Amniotic stem cell (primary cell): Measurements from ENCODE around the gene HNRNPC.

Experiments
- DNase-seq: peaks from one replicate; lab custom pipeline; 2025; lab: John Stamatoyannopoulos, UW

Gene HNRNPC

DNA sequence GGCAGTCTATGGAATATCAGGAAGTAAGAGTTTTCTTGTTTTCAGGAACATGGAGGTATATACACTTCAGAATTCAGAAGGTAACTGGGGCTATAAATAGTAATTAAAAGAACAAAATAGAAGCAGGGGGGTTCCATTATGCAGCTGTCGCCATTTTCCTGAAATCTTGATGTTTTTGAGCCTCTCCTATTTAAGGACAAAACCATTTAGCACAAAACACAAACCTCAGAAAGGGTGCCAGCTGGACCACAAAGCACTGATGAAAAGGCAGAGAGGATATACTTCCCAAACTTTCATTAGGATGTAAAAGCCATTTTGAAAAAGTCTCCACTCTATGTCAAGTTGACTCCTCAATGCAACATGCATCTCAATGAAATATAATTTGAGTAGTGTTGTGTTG lies 59.2 kb downstream of the HNRNPC start:
- DNase-seq: no peak

DNA sequence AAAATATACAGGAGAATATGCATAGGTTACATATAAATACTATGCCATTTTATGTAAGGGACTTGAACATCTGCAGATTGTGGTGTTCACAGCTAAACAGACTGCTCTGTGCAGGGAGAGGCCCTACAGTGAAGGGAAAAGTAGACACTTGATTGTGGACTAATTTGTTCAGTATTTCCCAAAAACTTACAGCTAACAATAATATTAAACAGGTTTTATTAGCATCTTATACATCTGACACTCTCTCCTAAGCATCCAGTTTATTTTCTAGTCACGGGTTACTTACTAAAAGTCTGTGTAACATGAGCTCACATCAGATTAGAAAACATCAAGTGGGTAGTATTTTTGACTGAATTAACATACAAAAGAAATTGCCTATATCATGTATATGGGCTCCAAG lies 60.1 kb downstream of the HNRNPC start:
- no peak for DNase-seq

- DNase-seq: no peak
Observed at GRCh38 chr14:21208554-21208953, 60.7 kb downstream of the HNRNPC start.

DNA sequence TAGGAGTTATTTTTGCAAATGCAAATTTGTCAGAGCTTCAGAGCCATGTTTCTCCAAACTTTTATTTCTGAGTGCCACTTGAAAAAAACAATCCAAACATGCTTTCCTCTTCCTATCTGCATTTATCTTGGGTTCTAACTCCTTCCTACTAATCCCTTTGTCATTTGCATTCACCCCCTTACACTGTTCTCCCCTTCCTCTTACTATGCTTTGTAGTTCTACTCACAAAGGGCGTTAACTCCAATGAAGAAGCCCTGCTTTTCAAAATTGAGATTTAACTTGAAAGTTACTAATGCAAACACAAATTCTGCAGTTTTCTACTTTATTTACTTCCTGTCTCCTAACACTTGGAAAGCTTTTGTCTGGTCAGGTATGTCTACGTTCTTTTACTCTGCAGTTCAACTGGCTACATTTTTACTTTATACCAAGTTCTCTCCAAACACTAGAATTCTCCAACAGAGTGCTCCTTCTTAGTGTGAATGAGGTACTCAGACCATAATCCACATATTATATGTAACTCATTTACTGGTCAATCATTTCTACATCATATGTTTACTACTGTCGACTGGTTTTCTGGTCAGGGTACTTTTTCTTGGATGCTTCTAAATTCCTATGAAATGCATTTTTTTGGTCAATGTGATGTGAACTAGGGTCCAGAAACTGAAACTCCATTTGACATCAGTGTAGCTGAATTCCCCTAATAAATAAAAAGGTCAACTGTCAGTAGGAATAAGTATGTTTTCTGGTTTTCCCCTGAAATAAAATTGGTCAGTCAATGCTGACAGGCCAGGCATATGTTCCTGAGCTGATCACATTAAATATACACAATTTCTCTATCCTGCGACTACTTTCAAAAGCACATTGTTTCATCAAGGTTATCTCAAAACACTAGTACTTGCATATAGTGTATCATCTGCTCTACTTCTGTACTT lies 62.2 kb downstream of the HNRNPC start:
- no peak for DNase-seq

GRCh38 chr14:21205678-21206581 lies 63.3 kb downstream of the HNRNPC start:
- no peak for DNase-seq

- DNase-seq: no peak
Observed at GRCh38 chr14:21205026-21205677, 64.1 kb downstream of the HNRNPC start.

DNA sequence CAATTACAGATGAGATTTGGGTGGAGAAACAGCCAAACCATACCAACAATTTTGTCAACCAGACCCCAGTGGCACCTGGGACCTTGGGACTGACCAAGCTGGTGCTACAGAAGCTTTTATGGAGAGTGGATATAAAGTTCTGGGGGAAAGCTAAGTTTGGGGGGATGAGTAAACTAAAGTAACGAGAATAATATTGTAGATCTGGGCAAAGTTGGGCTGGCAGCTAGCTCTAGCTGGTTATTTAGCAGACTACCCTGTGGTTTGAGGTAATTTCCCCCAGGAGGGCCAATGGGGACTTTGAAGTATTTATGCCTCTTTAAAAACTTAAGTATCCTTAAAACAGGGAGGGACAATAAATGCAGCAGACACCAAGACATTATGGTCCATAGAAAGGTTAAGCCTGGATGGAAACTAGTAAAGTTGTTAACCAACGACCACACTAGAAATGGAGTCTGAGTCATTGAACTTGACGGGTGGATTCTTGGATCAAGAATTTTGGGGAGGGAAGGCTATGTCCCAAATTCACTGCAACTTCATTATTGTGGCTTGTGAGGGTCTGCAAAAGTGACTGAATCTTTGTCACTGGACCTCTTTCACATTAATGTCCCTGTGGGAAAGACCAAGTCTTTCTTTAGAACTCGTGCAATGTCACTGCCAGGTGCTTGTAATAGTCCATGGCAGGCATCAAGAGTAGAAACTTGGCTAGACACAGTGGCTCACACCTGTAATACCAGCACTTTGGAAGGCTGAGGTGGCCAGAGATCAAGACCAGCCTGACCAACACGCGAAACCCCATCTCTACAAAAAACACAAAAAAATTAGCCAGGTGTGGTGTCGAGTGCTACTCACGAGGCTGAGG lies 64.8 kb downstream of the HNRNPC start:
- no peak for DNase-seq

DNA sequence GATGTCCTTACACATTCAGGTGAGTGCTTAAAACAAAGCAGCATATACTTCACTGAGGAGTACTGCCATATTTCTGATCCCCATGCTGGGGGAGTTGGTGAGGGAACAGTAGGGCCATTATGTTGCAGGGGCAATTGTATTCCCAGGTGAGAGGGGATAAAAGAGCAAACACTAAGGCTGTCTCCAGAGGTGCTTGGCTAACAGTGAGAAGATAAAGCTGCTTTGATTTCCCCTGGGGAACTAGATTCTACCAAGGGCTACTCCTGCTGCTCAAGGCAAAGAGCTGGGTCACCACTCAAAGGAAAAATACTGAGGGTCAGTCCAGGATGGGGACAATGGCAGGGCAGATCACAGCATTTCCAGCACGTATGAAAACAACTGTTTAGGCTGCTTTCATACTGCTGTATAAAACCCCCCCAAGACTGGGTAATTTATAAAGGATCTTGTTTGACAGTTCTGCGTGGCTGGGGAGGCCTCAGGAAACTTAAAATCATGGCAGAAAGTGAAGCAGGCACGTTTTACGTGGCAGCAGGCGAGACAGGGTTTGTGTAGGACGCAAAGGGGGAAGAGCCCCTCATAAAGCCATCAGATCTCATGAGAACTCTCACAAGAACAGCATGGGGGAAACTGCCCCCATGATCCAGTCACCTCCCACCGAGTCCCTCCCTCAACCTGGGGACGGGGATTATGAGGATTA lies 65.6 kb downstream of the HNRNPC start:
- DNase-seq: no peak

DNA sequence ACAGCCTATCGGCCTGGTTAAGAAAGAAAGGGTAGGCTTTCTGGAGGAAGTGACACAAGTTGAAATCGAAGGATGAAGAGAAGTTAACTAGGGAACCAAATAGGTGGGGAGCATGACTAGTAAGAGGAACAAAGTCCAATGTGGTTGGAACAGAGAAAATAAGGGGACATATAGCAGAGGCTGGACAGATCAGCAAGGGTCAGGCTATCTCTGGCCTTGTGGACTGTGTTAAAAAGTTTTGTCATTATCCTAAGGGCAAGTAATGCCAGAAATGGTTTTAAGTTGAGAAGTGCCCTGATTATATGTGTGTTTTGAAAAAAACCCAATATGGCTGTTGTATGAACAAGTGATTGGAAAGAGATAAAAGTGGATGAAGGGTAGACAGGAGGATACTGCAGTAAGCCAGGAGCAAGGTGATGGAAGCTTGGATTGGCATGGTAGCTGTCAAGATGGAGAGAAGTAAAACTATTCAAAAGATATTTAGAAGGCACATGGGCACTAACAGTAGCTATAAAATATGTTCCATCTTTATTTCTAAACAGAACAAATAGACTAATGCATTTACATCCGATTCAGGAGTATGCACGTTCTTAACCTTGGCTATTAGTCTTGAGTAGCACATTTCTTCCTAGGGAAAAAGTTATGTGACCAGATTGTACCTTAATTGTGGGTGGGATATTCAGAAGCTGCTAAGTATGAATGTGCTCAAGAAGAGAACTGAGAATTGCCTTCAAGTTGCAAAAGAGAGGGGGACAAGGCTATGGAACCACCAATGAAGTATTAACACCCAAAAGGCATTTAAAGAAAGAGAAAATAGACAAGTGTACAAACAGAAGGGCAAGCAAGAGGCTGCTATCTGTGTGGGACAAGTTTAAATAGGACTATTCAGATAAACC lies 66.5 kb downstream of the HNRNPC start:
- no peak for DNase-seq

DNA sequence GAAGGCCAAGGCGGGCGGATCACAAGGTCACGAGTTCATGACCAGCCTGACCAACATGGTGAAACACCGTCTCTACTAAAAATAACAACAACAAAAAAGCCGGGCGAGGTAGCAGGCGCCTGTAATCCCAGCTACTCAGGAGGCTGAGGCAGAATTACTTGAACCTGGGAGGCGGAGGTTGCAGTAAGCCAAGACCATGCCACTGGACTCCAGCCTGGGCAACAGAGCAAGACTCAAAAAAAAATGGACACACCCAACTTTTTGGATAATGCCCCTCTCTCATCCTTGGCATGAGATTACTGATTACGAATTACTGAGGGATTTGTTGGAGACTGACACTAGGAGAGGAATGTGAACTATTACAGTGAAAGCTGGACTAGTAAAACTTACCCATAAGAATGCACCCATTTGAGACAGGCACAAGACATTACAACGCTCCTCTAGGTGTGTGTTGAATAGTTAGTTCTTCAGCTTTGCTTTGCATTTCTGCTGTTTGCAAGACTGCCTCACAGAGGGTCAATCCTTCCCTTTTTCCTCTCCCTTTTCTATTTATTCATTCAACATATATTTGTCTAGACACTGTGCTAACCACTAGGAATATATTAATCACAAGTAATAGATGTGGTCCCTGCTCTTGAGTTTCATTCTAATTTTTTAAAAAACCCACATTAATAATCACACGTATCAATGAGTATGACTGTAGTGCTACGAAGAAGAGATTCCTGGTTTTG lies 67.3 kb downstream of the HNRNPC start:
- no peak for DNase-seq

- no peak for DNase-seq
Observed at GRCh38 chr14:21200752-21201461, 68.3 kb downstream of the HNRNPC start.

DNA sequence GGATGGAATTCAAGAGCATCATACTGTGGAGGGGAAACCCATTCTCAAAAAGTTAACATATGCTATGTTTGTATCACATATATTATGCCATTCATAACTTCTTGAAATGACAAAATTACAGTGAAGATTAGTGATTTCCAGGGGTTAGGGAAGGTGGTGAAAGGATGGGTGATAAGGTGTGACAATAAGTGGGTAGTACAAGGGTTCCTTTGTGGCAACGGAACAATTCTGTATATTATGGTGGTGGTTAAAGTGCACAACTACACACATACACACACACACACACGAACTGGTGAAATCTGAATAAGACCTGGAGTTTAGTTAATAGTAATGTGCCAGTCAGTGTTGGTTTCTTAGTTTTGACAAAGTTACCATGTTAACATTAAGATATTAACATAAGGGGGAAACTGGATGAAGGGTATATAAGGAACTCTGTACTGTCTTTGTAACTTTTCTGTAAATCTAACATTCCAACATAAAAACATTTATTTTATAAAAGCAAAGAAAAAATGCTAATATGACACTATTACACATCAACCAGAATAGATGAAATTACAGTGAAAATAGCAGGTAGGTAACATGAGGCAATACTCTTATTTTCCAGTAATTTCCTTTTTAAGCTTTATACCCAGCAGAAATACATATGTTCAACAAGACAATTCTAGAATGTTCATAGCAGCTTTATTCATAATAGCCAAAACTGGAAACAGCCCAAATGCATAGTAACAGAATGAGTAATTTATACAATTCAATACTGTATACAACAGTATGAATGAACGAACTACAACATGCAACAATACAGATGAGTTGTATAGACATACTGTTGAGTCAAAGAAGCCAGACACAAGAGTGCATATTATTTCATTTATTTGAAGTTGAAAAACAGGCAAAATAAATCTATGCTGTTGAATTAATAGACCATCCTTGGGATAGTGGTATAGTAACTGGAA lies 69.4 kb downstream of the HNRNPC start:
- DNase-seq: no peak

DNA sequence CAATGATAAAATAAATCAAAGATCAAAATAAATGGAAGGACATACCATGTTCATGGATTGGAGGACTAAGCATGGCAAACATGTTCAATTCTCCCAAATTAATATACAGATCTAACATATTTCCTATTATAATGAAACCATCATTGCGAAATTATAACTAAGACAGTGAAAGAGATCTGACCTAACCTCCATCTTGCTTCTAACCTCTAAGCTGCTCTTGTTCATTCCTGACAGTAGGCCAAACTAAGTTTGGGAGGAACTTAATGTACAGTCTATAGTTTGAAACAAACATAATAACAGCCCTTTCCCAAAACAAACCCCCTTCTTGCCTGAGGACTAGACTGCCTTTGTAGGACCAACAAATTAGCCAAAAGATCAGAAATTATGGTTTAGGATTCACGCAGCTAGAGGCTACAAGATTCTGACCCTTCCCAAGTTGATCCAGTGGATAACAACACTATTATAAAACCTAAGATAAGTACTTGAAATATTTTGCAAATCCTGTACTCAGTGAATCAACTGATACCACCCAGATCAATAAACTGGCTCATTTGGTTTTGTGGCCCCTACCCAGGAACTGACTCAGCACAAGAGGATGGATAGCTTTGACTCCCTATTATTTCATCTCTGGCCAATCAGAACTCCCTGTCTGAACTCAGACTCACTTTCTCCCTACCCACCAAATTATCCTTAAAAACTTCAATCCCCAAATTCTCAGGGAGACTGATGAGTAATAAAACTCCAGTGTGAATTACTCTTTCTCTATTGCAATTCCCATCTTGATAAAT lies 71.6 kb downstream of the HNRNPC start:
- no peak for DNase-seq

GRCh38 chr14:21194597-21194996 lies 74.6 kb downstream of the HNRNPC start:
- no peak for DNase-seq

GRCh38 chr14:21192875-21193535 lies 76.2 kb downstream of the HNRNPC start:
- no peak for DNase-seq

DNA sequence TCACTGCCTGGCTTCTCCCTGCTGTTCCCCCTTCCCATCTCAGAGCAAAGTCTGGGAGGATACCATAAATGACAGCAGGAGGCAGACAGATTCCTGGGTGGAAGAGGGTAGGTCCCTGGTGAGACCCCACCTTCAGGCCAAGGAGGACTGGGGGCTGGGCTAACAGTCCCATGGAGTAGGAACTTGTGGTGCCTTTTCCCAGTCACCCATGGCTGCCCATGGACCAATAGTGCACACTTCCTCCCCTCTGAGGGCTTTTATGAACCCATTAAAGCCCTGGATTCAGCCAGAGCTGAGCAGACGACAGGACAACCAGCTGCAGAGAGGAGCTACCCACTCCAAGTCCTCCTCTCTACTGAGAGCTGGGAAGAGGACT lies 76.8 kb downstream of the HNRNPC start:
- DNase-seq: no peak
